H9 (cell line): ENCODE results near the gene TGFBR1. TPM values are rescaled to one million over a fixed set of nuclear protein-coding genes. Genes with fewer than 3 reads are reported as not detected.

Experiments
- DNase-seq: peaks from one replicate; pipeline ENCODE4 v3.0.0-alpha.2; 2017
- H2AFZ ChIP-seq: one replicate; pipeline ENCODE4 v1.6.1; 2013; ENCODE audit warnings: mild to moderate bottlenecking, low read length, control low read depth, moderate library complexity
- H2AK5ac ChIP-seq: 2 replicates; pipeline ENCODE4 v1.6.1; 2013; ENCODE audit warnings: low read length, control low read depth, mixed read lengths; ENCODE audit not compliant: insufficient read length
- H2BK120ac ChIP-seq: one replicate; pipeline ENCODE4 v1.6.1; 2013; ENCODE audit warnings: low read depth, mild to moderate bottlenecking, low read length, control low read depth, inconsistent platforms; ENCODE audit not compliant: poor library complexity, severe bottlenecking
- H2BK12ac ChIP-seq: 2 replicates; pipeline ENCODE4 v1.6.1; 2013; ENCODE audit warnings: low read length, control low read depth, mixed read lengths, low read depth; ENCODE audit not compliant: insufficient read length
- H2BK15ac ChIP-seq: 2 replicates; pipeline ENCODE4 v1.6.1; 2013; ENCODE audit warnings: low read depth, low read length, control low read depth
- H2BK20ac ChIP-seq: one replicate; pipeline ENCODE4 v1.6.1; 2013; ENCODE audit warnings: low read depth, mild to moderate bottlenecking, low read length, control low read depth, inconsistent platforms; ENCODE audit not compliant: poor library complexity, severe bottlenecking
- H2BK5ac ChIP-seq: 2 replicates; pipeline ENCODE4 v1.6.1; 2013; ENCODE audit warnings: low read length, control low read depth, mixed read lengths; ENCODE audit not compliant: insufficient read length
- H3K14ac ChIP-seq: 2 replicates; pipeline ENCODE4 v1.6.1; 2013; ENCODE audit warnings: low read length, control low read depth; ENCODE audit not compliant: insufficient read depth
- H3K18ac ChIP-seq: 2 replicates; pipeline ENCODE4 v1.6.1; 2013; ENCODE audit warnings: low read depth, mild to moderate bottlenecking, mixed read lengths, low read length, control low read depth; ENCODE audit not compliant: insufficient read length
- H3K23ac ChIP-seq: 2 replicates; pipeline ENCODE4 v1.6.1; 2013; ENCODE audit warnings: low read length, control low read depth, mixed read lengths, low read depth; ENCODE audit not compliant: insufficient read length
- H3K23me2 ChIP-seq: 2 replicates; pipeline ENCODE4 v1.6.1; 2013; ENCODE audit warnings: low read depth, mild to moderate bottlenecking, mixed read lengths, low read length, control low read depth; ENCODE audit not compliant: insufficient read length, poor library complexity, severe bottlenecking
- H3K27ac ChIP-seq: 2 replicates; pipeline ENCODE4 v1.5.1; 2013; ENCODE audit warnings: low read length, control low read depth, mixed read lengths, low read depth; ENCODE audit not compliant: insufficient read length
- H3K27me3 ChIP-seq: 2 replicates; pipeline ENCODE4 v1.6.1; 2013; ENCODE audit warnings: low read length, control low read depth, inconsistent platforms; ENCODE audit not compliant: insufficient read depth
- H3K4ac ChIP-seq: 2 replicates; pipeline ENCODE4 v1.6.1; 2013; ENCODE audit warnings: low read depth, mild to moderate bottlenecking, control low read depth, inconsistent platforms, low read length, moderate library complexity
- H3K4me1 ChIP-seq: 2 replicates; pipeline ENCODE4 v1.6.1; 2013; ENCODE audit warnings: low read length, control low read depth, inconsistent platforms; ENCODE audit not compliant: insufficient read depth
- H3K4me2 ChIP-seq: 2 replicates; pipeline ENCODE4 v1.6.1; 2013; ENCODE audit warnings: low read length, control low read depth, mixed read lengths; ENCODE audit not compliant: insufficient read length, insufficient read depth
- H3K56ac ChIP-seq: 2 replicates; pipeline ENCODE4 v1.6.1; 2013; ENCODE audit warnings: low read depth, mild to moderate bottlenecking, mixed read lengths, low read length, control low read depth; ENCODE audit not compliant: insufficient read length
- H3K79me1 ChIP-seq: 2 replicates; pipeline ENCODE4 v1.6.1; 2013; ENCODE audit warnings: low read depth, mild to moderate bottlenecking, moderate library complexity, low read length, control low read depth, inconsistent platforms; ENCODE audit not compliant: insufficient read depth, poor library complexity, severe bottlenecking
- H3K79me2 ChIP-seq: 2 replicates; pipeline ENCODE4 v1.6.1; 2013; ENCODE audit warnings: low read length, control low read depth, inconsistent platforms; ENCODE audit not compliant: insufficient read depth
- H3K9ac ChIP-seq: 2 replicates; pipeline ENCODE4 v1.6.1; 2013; ENCODE audit warnings: low read length, control low read depth, mixed read lengths; ENCODE audit not compliant: insufficient read length; ENCODE audit errors: extremely low read depth
- H3K9me3 ChIP-seq: one replicate; pipeline ENCODE4 v1.6.1; 2013; ENCODE audit warnings: low read depth, low read length, inconsistent platforms; ENCODE audit not compliant: control insufficient read depth
- H3T11ph ChIP-seq: one replicate; pipeline ENCODE4 v1.6.1; 2013; ENCODE audit warnings: mild to moderate bottlenecking, low read length, control low read depth, inconsistent platforms
- H4K20me1 ChIP-seq: one replicate; pipeline ENCODE4 v1.6.1; 2013; ENCODE audit not compliant: control insufficient read depth, insufficient read length, insufficient read depth
- H4K5ac ChIP-seq: 2 replicates; pipeline ENCODE4 v1.6.1; 2013; ENCODE audit warnings: low read depth, mild to moderate bottlenecking, mixed read lengths, low read length, control low read depth; ENCODE audit not compliant: insufficient read length
- H4K8ac ChIP-seq: replicated peaks from 2 replicates; pipeline ENCODE4 v1.6.1; 2013; ENCODE audit warnings: low read length, control low read depth, mixed read lengths, low read depth; ENCODE audit not compliant: insufficient read length
- H4K91ac ChIP-seq: 2 replicates; pipeline ENCODE4 v1.6.1; 2013; ENCODE audit warnings: low read depth, mild to moderate bottlenecking, moderate library complexity, mixed read lengths, low read length, control low read depth; ENCODE audit not compliant: insufficient read length
- H3K27ac Mint-ChIP-seq, 3 experiments: 2 replicates in 2 of 3; 3 replicates in 1 of 3; pipeline ENCODE4 v1.8.0; 2020 to 2021; ENCODE audit warnings: mixed read lengths in 3 of 3, mild to moderate bottlenecking in 1 of 3, moderate library complexity in 1 of 3
- H3K27me3 Mint-ChIP-seq: 2 replicates; pipeline ENCODE4 v1.8.0; 2021; ENCODE audit warnings: low read depth, mild to moderate bottlenecking, moderate library complexity, mixed read lengths
- H3K36me3 Mint-ChIP-seq, 3 experiments: 2 replicates in 2 of 3; 3 replicates in 1 of 3; pipeline ENCODE4 v1.8.0; 2020 to 2021; ENCODE audit warnings: low read depth in 3 of 3, mixed read lengths in 3 of 3; ENCODE audit not compliant: insufficient read depth in 1 of 3
- H3K4me1 Mint-ChIP-seq, 2 experiments: 2 replicates each; pipeline ENCODE4 v1.8.0; 2020; ENCODE audit warnings: mixed read lengths in 2 of 2
- H3K4me3 Mint-ChIP-seq, 2 experiments: 2 replicates in 1 of 2; 3 replicates in 1 of 2; pipeline ENCODE4 v1.8.0; 2020 to 2021; ENCODE audit warnings: mild to moderate bottlenecking in 2 of 2, mixed read lengths in 2 of 2, moderate library complexity in 1 of 2
- H3K9me3 Mint-ChIP-seq, 2 experiments: 2 replicates in 1 of 2; 3 replicates in 1 of 2; pipeline ENCODE4 v1.8.0; 2020; ENCODE audit warnings: mild to moderate bottlenecking in 2 of 2, mixed read lengths in 2 of 2, moderate library complexity in 1 of 2
- CTCF ChIP-seq: fragments of 200-600 bp; sonication (generic); conservative IDR thresholded peaks from 3 replicates; pipeline ENCODE4 v1.8.0; 2021; ENCODE audit warnings: antibody characterized with exemption, mild to moderate bottlenecking
- WGBS: extraction: QIAGEN DNeasy Blood & Tissue Kit; methylation state at CpG from one replicate; pipeline ENCODE4 v1.1.7; 2013; ENCODE audit warnings: missing lambda C conversion rate, low lambda C conversion rate, mixed read lengths; ENCODE audit not compliant: insufficient read length; ENCODE audit errors: extremely low coverage; 5-methylcytosine and 5-hydroxymethylcytosine counted together
- total RNA-seq: library from RNA; stranded (reverse); gene quantifications from 2 replicates; pipeline ENCODE4 v1.2.1, GENCODE V29; 2021

The TGFBR1 gene
- total RNA-seq, 1 experiment from 2014 or later, result 59.3 TPM

GRCh38 chr9:99142275-99142674, 37.4 kb downstream of the TGFBR1 start:
- no peak overlapping the region for H3K23ac ChIP-seq
- no peak overlapping the region for H4K91ac ChIP-seq
- no peak overlapping the region for H3K4me2 ChIP-seq
- H2BK15ac ChIP-seq, result no peak overlapping the region
- no peak overlapping the region for H3T11ph ChIP-seq
- Mint-ChIP-seq H3K36me3 (peaks cover 29 to 62% (median 61%) of the 10 kb centered on the region in 3 experiments; a peak in 6 of 7 replicates), H3K4me3 (no peak overlapping the region), H3K9me3 (no peaks in the 10 kb centered on the region), H3K4me1 (peaks cover 4% of the 10 kb centered on the region in 2 experiments), H3K27me3 (no peaks in the 10 kb centered on the region), H3K27ac (0 out of 7 replicates have a peak overlapping the region, but pooled peaks of 1 of the 3 experiments have one; percentile 16)
- no peaks in the 10 kb centered on the region for H4K20me1 ChIP-seq
- H3K4ac ChIP-seq, result no peak overlapping the region
- H2BK120ac ChIP-seq, result no peak overlapping the region
- no peak for DNase-seq
- no peaks in the 10 kb centered on the region for H3K9me3 ChIP-seq
- WGBS, result no CpG with 5 or more reads among the region's 4 CpGs
- H3K27ac ChIP-seq, result no peak overlapping the region
- no peak overlapping the region for H2BK12ac ChIP-seq
- H3K18ac ChIP-seq, result no peak overlapping the region
- no peak overlapping the region for H3K14ac ChIP-seq
- H3K9ac ChIP-seq, result no peak overlapping the region
- no peak overlapping the region for H2BK20ac ChIP-seq
- H2AFZ ChIP-seq, result no peak overlapping the region
- no peak overlapping the region for H2BK5ac ChIP-seq
- H2AK5ac ChIP-seq, result no peak overlapping the region
- no peaks in the 10 kb centered on the region for H3K79me2 ChIP-seq
- no peak overlapping the region for H3K56ac ChIP-seq
- TF ChIP-seq CTCF, result no peak
- H3K4me1 ChIP-seq, result no peaks in the 10 kb centered on the region
- no peaks in the 10 kb centered on the region for H3K79me1 ChIP-seq
- H4K5ac ChIP-seq, result no peak overlapping the region
- H3K27me3 ChIP-seq, result no peaks in the 10 kb centered on the region
- H4K8ac ChIP-seq, result no peak overlapping the region
- H3K23me2 ChIP-seq, result no peaks in the 10 kb centered on the region
